GM21526 (cell line): ENCODE data around the gene GLB1L.
A peak's percentile ranks its signal among the peaks of the same experiment; 100 is the strongest.
"Not testable (repeated sequence)": the region's sequence is repeated elsewhere in the genome, so short reads cannot be mapped to it uniquely, and the experiment has no call there.

Source experiments
- ATAC-seq: cut with Tn5 transposase; IDR thresholded peaks from one replicate; pipeline ENCODE4 v1.9.1; 2021; ENCODE audit warnings: moderate library complexity; ENCODE audit not compliant: unreplicated experiment, low FRiP score

The GLB1L gene

DNA sequence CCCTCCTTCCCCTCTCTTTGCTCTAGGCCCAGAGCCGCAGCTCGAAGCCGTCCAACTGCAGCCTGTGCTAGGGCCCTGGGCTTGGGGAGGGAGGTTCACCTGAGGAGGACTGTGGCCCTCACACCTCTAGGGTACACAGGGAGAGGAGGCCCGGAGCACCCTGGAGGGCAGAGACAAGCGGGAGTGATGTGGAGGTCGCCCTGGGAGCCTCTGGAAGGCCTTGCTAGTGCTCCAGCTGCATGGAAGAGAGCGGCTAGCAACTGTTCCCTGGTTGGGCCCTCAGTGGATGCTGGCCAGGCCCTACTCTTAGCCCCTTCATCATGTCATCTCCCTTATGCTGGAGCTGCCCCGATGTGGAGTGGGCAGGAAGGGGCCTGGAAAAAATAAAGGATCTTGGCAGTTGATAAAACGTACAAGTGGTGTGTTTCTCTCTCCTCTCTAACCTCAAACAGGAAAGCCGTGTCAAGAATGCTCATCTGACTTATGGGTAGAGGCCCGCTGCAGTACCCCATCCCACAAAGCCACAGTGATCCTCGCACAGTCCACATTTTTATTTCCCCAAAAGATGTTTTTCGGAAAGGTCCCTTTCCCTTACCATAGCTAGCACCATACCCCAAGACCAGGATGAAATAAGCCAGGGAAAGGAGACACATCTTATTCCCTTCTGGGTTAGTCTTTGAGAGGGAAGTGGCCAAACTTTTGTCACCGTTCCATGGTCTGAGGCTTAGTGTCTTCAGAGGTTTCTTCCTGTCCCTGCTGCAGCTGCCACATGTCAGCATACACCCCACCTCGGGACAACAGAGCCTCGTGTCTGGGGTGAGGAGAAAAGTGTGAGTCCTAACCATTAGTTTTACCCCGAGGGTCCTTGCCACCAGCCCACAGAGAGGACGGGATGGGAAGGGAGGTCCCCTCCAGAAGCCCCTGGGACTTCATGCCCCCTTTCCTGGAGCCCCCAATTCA is 35.7 kb downstream of the GLB1L start:
- ATAC-seq: no peak

GRCh38 chr2:219207884-219208740 is 37.1 kb downstream of the GLB1L start:
- ATAC-seq: no peak

DNA sequence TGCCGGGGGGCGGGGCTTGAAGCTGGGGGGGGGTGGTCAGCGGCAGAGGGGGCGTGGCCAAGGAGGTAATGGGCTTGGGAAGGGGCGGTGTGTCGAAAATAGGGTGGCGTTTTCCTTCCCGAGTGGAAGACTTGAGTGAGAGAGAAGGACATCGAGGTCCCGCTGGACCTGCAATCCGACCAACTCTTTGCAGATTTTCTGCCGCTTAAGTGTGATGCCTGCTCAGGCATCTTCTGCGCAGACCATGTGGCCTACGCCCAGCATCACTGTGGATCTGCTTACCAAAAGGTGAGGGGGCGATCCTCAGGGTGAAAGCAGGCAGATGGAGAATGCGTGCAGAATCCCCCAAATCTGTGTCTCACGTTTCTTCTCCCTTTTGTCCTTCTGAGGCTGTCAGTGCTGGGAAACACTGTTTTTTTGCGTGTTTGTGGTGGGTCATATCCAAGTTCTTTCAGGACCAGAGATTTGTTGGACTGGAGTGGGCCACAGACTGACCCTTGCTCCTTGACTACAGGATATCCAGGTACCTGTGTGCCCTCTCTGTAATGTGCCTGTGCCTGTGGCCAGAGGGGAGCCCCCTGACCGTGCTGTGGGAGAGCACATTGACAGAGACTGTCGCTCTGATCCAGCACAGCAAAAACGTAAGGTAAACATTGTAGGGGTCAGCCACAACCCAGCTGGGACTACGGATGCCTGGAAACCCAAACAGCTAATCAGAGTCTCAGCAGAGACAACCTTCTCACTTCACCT is 37.9 kb downstream of the GLB1L start:
- ATAC-seq: peak; percentile 1

DNA sequence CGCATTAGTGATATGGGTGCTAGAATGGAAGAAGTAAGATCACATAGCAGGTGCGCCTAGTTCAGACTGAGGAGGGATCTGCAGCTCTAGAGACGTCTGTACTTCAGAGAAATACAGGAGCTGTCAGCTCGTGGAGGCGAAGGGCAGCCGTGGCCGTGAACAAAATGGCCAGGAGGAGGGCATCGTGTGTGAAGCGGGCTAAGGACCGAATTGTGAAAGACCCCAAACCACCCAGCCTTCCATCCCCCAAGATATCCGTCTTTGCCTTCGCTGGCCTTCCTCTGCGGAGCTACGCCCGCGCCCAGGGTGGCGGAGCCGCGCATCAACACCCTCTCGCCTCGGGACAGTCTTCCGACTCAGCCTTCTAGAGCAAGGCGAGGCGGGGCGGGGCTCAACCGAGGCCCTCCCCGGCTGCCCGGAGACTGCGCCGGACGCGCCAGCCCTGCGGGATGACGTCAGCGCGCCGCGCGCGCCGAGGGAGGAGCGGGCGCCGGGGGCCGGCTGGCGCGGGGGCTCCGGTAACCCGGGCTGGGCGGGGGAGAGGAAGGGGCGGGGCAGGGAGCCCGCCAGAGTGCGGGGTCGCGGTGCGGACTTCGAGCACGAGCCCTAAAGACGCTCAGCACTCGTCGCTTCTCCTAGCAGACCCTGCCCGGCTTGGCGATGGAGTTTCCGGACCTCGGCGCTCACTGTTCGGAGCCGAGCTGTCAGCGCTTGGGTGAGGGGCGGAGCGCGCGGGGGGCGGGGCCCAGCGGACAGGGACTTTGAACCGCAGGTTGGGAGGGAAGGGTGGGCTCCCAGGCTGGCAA is 38.7 kb downstream of the GLB1L start, which contains the start of gene ZFAND2B:
TSS of gene ZFAND2B (plus strand) at position 455 of the 806 bp plus-strand sequence. CDS start at position 661, 206 bp downstream.
- peak; percentile 95 for ATAC-seq

- no peak for ATAC-seq
Measured at GRCh38 chr2:219205981-219206327, 39.3 kb downstream of the GLB1L start.

- no peak for ATAC-seq
Measured at GRCh38 chr2:219205165-219205538, 40.1 kb downstream of the GLB1L start.

GRCh38 chr2:219204425-219205164 is 40.6 kb downstream of the GLB1L start:
- ATAC-seq: no peak

DNA sequence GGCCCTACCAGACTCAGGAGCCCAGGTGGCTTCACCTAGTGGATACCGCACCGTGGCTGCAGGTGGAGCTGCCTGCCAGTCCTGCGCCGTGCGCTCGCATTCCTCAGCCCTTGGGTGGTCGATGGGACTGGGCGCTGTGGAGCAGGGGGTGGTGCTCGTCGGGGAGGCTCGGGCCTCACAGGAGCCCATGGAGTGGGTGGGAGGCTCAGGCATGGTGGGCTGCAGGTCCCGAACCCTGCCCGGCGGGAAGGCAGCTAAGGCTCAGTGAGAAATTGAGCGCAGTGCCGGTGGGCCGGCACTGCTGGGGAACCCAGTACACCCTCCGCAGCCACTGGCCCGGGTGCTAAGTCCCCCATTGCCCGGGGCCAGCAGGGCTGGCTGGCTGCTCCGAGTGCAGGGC is 43.9 kb downstream of the GLB1L start:
- not testable (repeated sequence) for ATAC-seq

DNA sequence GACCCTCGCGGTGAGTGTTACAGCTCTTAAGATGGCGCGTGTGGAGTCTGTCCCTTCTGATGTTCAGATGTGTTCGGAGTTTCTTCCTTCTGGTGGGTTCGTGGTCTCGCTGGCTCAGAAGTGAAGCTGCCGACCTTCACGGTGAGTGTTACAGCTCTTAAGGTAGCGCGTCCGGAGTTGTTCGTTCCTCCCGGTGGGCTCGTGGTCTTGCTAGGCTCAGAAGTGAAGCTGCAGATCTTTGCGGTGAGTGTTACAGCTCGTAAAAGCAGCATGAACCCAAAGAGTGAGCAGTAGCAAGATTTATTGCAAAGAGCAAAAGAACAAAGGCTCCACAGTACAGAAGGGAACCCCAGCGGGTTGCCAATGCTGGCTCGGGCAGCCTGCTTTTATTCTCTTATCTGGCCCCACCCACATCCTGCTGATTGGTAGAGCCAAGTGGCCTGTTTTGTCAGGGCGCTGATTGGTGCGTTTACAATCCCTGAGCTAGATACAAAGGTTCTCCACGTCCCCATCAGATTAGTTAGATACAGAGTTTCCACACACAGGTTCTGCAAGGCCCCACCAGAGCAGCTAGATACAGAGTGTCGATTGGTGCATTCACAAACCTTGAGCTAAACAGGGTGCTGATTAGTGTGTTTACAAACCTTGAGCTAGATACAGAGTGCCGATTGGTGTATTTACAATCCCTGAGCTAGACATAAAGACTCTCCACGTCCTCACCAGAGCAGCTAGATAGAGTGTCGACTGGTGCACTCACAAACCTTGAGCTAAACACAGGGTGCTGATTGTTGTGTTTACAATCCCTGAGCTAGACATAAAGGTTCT is 44.5 kb downstream of the GLB1L start:
- not testable (repeated sequence) for ATAC-seq

DNA sequence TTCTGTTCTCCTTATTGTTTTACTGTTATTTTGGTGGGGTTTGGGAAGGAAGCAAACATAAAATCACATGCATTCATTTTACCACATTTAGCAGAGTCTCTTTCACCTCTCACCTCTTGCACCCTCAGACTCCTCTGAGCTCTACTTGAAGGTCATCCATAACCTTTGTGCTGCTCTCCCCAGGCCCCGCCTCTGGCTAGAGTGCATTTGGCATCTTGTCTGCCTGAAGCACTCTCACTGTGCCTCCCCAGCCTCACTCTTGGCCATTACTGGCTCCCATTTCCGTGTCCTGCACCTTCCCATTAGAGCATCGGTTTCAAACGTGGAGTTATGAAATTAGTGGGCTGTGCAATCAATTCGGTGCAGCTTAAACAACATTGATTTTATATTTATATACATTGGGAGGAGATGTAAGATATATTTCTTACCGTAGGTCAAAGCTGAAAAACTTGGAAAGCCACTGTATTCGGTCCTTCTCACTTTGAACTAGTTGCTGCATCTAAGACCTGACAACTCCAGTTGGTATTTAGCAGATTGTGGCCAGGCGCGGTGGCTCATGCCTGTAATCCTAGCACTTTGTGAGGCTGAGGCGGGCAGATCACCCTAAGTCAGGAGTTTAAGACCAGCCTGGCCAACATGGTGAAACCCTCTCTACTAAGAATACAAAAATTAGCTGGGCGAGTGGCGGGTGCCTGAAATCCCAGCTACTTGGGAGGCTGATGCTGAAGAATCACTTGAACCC is 45.6 kb downstream of the GLB1L start:
- ATAC-seq: no peak

DNA sequence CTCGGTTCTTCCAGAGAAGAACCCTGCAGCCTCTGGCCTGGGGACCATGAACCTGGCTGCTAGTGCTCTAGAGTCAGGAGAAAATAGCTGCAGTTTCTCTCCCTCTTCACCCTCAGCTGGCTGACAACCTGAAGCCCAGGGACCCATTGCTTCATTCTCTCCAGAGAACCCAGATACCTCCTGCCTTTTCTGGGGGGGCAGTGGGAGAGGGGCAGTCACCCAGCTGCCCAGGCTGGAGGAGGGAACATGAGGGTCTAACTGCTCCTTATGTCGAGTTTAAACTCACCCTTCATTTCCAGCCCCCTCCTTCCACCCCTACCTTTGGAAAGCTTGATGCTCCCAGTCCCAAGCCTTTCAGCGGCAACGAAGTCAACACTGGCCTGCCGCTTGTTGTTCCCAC is 46.3 kb downstream of the GLB1L start:
- ATAC-seq: no peak

- ATAC-seq: no peak
Measured at GRCh38 chr2:219197388-219197787, 47.9 kb downstream of the GLB1L start.

DNA sequence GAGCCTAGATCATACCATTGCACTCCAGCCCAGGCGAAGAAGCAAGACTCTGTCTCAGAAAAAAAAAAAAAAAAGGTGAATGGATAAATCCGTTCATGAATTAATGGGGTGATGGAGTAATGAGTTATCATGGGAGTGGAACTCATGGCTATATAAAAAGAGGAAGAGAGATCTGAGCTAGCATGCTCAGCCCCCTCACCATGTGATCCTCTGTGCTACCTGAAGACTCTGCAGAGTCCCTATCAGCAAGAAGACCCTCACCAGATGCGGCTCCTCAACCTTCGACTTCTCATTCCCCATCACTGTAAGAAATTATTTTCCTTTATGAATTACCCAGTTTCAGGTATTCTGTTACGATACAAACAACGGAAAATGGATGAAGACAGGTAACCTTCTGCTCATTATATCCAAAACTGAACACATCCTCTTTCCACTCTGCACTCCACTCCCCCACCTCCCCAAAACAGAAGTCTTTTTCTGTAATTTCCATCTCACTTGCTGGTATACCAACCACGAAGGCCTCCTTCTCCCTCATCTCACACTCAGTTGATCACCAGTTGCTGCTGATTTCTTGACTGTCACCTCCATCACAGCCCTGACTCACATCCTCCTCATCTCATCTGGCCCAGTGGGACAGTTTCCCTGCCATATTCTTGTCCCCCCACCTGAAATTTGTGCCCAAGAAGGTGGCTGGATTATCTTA is 58.3 kb downstream of the GLB1L start:
- no peak for ATAC-seq
